Cardiac muscle cell (in vitro differentiated cells and primary cell): Measurements from ENCODE around the gene GYG2. TPM values are rescaled to one million over a fixed set of nuclear protein-coding genes. Genes with fewer than 3 reads are reported as not detected.
"Not testable (repeated sequence)": the region's sequence is repeated elsewhere in the genome, so short reads cannot be mapped to it uniquely, and the experiment has no call there.

Experiments
- DNase-seq, 2 donors: peaks; one replicate each; pipeline versions ENCODE4 v3.0.0 to v3.0.0-alpha.2; 2010 to 2017; ENCODE audit warnings: low read depth in 1 of 2, low spot score in 1 of 2
- H3K27ac ChIP-seq: fragments of 200-600 bp; sonication (generic); 2 replicates; pipeline ENCODE4 v1.5.1; 2016
- H3K27me3 ChIP-seq: fragments of 200-600 bp; sonication (generic); 2 replicates; pipeline ENCODE4 v1.6.0; 2016; ENCODE audit warnings: control low read depth
- H3K36me3 ChIP-seq: fragments of 200-600 bp; sonication (generic); 2 replicates; pipeline ENCODE4 v1.5.1; 2016; ENCODE audit warnings: control low read depth
- H3K4me1 ChIP-seq: fragments of 200-600 bp; sonication (generic); 2 replicates; pipeline ENCODE4 v1.8.1; 2017; ENCODE audit warnings: low read depth, mild to moderate bottlenecking, mixed run types
- H3K4me3 ChIP-seq: fragments of 200-600 bp; sonication (generic); 2 replicates; pipeline ENCODE4 v1.5.1; 2016; ENCODE audit warnings: mild to moderate bottlenecking
- H3K9me3 ChIP-seq: fragments of 200-600 bp; sonication (generic); 2 replicates; pipeline ENCODE4 v1.5.1; 2017; ENCODE audit warnings: low read depth, mild to moderate bottlenecking, control low read depth
- polyA plus RNA-seq: library from polyadenylated mRNA; unstranded; fragments of >200 nt; fragmentation: Nextera tagmentation; extraction: Ambion mirVana; gene quantifications from 2 replicates; pipeline ENCODE4 v1.2.1, GENCODE V29; 2016
- total RNA-seq: library from RNA; depleted of rRNA; stranded (reverse); fragments of >200 nt; gene quantifications from 2 replicates; pipeline ENCODE4 v1.2.3, GENCODE V29; 2016
- TF ChIP-seq, protein P1 (sequence below): IDR thresholded peaks from 2 replicates; pipeline ENCODE4 v1.5.1; 2012; ENCODE audit warnings: low read depth, mild to moderate bottlenecking, low read length

GYG2 gene
- total RNA-seq (54.1 and 58.0 TPM in 2 replicates), polyA plus RNA-seq (58.4 and 102 TPM in 2 replicates)

DNA sequence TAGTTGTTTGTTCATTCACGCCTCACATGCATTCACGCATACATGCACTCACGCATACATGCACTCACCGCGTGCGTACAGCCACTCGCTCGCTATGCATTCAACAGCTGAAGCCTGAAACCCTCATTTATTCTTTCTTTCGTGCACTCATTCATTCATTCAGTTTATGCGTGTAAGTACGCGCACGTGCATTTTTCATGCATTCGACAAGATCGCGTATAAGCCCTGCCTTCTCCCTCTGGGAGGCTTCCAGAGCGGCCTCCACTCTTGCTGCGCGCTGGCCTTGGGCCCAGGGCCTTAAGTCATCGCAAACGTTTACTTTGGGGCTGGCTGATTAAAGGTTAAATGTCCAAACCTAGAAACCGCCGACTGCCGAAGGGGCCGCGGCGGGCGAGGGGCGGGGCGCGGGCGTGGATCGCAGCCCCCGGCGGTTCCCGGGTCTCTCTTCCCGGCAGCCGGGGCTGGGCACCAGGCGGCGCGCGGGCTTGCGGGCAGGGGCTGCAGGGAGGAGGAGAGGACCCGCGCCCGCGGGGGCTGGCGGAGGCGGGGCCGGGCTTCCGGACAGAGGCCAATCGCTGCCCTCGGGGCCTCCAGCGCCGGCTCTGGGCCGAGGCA is at the start of gene GYG2:
Gene GYG2 (plus strand): TSS at position 587 of the 615 bp plus-strand sequence. CDS start 1,259 bp downstream, outside the sequence.
- no peaks in the 10 kb centered on the region for H3K4me1 ChIP-seq
- H3K4me3 ChIP-seq: peak within 1 kb of the TSS; percentile 72
- peak; percentile 59 to 83 for DNase-seq
- TF ChIP-seq, protein P1, sequence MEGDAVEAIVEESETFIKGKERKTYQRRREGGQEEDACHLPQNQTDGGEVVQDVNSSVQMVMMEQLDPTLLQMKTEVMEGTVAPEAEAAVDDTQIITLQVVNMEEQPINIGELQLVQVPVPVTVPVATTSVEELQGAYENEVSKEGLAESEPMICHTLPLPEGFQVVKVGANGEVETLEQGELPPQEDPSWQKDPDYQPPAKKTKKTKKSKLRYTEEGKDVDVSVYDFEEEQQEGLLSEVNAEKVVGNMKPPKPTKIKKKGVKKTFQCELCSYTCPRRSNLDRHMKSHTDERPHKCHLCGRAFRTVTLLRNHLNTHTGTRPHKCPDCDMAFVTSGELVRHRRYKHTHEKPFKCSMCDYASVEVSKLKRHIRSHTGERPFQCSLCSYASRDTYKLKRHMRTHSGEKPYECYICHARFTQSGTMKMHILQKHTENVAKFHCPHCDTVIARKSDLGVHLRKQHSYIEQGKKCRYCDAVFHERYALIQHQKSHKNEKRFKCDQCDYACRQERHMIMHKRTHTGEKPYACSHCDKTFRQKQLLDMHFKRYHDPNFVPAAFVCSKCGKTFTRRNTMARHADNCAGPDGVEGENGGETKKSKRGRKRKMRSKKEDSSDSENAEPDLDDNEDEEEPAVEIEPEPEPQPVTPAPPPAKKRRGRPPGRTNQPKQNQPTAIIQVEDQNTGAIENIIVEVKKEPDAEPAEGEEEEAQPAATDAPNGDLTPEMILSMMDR: no peak
- H3K9me3 ChIP-seq: no peaks in the 10 kb centered on the region
- H3K36me3 ChIP-seq: no peaks in the 10 kb centered on the region
- no peak within 1 kb of the TSS for H3K27ac ChIP-seq
- no peaks in the 10 kb centered on the region for H3K27me3 ChIP-seq

DNA sequence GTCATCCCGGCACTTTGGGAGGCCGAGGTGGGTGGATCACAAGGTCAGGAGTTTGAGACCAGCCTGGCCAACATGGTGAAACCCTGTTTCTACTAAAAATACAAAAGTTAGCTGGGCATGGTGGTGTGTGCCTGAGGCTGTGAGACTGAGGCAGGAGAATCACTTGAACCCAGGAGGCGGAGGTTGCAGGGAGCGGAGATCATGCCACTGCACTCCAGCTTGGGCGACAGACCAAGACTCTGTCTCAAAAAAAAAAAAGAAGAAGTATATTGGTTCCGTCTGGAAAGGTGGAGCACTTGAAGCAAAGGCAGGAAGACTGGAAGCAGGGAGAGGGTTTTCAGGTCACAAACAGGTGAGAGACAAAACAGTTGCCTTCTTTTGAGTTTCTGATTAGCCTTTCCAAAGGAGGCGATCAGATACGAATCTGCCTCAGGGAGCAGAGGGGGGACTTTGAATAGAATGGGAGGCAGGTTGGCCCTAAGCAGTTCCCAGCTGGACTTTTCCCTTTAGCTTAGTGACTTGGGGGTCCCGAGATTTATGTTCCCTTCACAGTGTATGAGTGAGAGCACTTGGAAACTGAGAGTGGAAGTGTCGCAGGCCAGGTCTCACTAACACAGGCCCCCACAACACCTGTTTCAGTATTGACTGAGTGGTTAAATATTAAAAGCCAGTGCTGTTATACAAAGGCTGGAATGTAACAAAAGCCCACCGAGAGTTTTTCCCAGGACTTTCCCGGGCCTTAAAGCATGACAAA is 48.1 kb upstream of the GYG2 start:
- H3K27me3 ChIP-seq, H3K27ac ChIP-seq, DNase-seq, H3K4me1 ChIP-seq, H3K4me3 ChIP-seq, H3K36me3 ChIP-seq, H3K9me3 ChIP-seq: not testable (repeated sequence)

DNA sequence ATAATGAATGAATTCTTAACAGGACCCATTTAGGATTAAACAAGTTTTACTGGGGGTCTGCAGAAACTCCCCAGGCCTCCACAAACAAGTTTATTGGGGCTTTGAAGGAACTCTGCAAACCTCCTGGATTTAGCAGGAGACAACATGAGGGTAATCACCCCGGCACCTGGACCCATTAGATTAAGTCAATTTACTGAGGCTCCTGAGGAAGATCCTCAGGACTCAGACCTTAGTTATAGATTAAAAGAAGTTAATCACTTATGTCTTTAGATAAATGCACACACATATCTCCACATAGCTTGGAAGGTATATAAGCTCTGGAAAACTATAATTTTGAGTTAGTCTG is 47.5 kb upstream of the GYG2 start:
- Histone ChIP-seq H3K4me3 (no peak overlapping the region), H3K27me3 (no peaks in the 10 kb centered on the region), H3K27ac (no peak overlapping the region), H3K4me1 (no peaks in the 10 kb centered on the region), H3K36me3 (no peaks in the 10 kb centered on the region), H3K9me3 (no peaks in the 10 kb centered on the region)
- no peak for DNase-seq
- TF ChIP-seq, protein P1: no peak

DNA sequence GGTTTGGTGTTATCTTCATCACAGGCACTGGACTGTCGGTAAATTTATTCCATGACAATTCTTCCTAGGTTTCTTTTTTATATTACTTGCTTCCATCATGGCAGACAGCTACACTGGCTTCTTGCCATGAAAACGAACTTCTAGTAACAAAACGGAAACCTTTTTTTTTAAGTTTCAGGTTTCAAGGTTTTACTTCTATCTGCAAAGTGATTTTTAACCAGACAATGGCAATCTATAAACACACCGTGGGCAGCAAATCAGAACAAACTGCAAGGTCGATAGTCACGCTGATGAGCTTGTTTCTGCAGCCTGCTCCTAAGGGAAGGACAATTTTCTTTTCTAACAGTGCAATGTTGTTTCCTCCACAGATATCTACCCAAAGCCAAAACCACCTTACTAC is 47.0 kb upstream of the GYG2 start:
- TF ChIP-seq, protein P1: no peak
- no peak overlapping the region for H3K4me3 ChIP-seq
- no peaks in the 10 kb centered on the region for H3K36me3 ChIP-seq
- no peaks in the 10 kb centered on the region for H3K9me3 ChIP-seq
- H3K27me3 ChIP-seq: no peaks in the 10 kb centered on the region
- H3K4me1 ChIP-seq: no peaks in the 10 kb centered on the region
- DNase-seq: no peak
- H3K27ac ChIP-seq: no peak overlapping the region

DNA sequence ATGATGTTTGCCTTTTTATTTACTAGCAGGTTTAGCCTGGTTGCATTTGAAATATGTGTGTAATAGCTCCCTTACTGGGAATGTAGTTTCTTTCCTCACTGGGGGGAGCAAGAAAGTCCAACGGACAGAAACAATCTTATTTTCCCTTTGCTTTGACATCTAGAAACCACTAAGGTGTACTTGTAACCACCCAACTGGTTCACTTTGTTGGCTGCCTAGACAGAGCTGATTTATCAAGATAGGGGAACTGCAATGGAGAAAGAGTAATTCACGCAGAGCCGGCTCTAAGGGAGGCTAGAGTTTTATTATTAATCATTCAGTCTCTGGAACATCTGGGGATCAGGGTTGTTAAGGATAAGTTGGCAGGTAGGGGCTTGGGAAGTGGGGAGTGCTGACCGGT is 46.6 kb upstream of the GYG2 start:
- no peak overlapping the region for H3K27ac ChIP-seq
- H3K9me3 ChIP-seq: no peaks in the 10 kb centered on the region
- H3K4me3 ChIP-seq: no peak overlapping the region
- H3K27me3 ChIP-seq: no peaks in the 10 kb centered on the region
- H3K4me1 ChIP-seq: no peaks in the 10 kb centered on the region
- H3K36me3 ChIP-seq: no peaks in the 10 kb centered on the region
- no peak for DNase-seq
- TF ChIP-seq, protein P1: no peak

DNA sequence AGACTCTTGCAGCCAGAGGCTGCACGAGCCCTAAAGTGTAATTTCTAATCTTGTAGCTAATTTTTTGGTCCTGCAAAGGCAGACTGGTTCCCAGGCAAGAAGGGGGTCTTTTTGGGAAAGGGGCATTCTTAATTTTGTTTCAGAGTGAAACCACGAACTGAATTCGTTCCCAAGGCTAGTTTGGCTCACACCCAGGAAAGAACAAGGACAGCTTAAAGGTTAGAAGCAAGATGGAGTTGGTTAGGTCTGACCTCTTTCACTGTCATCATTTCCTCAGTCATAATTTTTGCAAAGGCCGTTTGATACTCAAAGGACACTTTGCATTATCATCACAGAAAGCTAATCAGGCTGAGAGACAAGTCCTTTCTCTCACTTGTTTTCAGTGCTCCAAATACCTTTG is 46.0 kb upstream of the GYG2 start:
- H3K4me3 ChIP-seq: no peak overlapping the region

More for the DNA sequence above, 46.0 kb upstream of the GYG2 start:
- TF ChIP-seq, protein P1: no peak
- H3K36me3 ChIP-seq: no peaks in the 10 kb centered on the region
- no peaks in the 10 kb centered on the region for H3K27me3 ChIP-seq
- H3K9me3 ChIP-seq: no peaks in the 10 kb centered on the region
- no peaks in the 10 kb centered on the region for H3K4me1 ChIP-seq
- no peak for DNase-seq
- no peak overlapping the region for H3K27ac ChIP-seq
